GM18868 (cell line): Measurements from ENCODE around the gene USP40.

Experiments used
- ATAC-seq: cut with Tn5 transposase; IDR thresholded peaks from one replicate; pipeline ENCODE4 v1.9.1; 2021; ENCODE audit warnings: mild to moderate bottlenecking, moderate library complexity; ENCODE audit not compliant: unreplicated experiment

The USP40 gene

DNA sequence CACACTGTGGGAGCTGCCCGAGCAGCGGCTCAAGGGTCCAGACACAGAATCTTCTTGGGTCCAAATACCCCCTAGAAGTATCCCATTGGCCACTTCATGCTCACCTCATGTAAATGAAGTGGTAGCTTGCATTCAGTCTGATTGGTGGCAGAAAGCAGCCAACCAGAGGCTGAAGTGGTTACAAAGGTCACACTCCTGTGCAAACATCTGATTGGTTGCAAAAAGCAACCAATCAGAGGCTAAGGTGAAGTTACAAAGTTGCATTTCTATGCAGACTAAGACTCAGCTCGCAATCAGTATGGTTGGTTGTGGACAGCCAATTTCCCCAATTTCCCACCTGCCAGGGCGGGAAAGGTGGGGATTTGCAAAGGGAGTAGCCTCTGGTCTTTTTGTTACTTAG is 118.0 kb downstream of the USP40 start:
- no peak for ATAC-seq

- ATAC-seq: no peak
Observed at GRCh38 chr2:233448220-233448559, 118.4 kb downstream of the USP40 start.

- no peak for ATAC-seq
Observed at GRCh38 chr2:233447506-233448219, 118.9 kb downstream of the USP40 start.

DNA sequence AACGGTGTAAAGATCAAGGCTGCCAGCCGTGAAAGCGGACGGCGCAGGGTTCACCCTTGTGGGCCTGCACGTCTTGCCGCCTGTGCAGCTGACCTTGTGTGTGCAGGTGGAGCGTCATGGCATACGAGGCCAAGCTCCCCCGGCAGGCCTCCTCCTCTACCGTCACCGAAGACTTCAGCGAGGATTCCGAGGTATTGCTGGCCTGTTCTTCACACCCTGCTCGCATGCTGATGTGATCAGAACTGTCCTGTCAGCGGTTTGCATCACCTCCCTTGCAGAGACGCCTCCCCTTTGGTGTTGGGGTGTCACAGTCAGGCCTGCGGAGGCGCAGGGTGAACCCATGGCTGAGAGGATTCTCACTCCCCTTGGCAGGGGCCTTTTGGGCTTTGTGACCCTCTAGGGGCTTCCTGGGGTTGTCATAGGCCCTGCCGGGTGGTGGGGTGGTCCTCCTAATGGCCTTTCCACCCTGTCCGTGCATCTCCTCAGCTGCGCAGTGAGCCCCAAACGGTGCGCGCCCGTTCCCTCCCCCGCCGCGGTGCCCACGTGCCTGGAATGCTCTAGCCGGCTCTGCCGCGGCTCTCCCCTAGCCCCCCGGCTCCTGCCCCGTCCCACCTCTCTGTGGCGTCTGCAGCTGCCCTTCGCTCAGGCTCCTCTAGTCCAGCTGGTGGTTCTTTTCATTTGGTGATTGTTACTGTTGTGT is 119.8 kb downstream of the USP40 start:
- no peak for ATAC-seq

GRCh38 chr2:233446121-233446520 is 120.5 kb downstream of the USP40 start:
- ATAC-seq: no peak

DNA sequence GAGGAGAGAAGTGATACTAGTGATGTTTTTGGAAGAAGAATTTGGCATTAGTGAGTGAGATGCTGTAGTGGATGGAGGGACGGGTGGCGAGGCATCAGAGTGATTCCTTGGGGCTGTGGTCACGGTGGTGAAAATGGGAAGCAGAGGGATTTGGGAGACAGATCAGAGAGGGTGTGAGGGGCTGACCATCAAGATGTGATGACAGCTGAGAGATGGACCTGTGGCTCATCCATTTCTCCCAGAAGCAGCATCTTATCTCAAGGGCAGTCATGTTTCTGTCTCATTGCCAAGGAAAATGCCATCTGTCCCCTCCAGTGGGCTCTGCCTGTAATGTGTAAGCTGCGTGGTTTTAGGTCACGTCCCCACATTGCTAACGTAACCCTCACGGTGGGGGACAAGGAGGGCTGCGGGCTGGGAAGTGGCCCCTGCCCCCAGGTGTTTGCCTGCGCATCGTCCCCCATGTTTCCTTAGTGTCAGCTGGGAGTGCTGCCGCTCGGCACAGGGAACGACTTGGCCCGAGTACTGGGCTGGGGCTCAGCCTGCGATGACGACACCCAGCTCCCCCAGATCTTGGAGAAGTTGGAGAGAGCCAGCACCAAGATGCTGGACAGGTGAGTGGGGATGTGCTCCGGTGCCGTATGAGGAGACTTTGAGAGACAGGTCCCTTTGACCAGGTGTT is 121.3 kb downstream of the USP40 start:
- no peak for ATAC-seq

GRCh38 chr2:233444501-233444900 is 122.1 kb downstream of the USP40 start:
- no peak for ATAC-seq

- ATAC-seq: no peak
Observed at GRCh38 chr2:233443511-233444183, 122.9 kb downstream of the USP40 start.

DNA sequence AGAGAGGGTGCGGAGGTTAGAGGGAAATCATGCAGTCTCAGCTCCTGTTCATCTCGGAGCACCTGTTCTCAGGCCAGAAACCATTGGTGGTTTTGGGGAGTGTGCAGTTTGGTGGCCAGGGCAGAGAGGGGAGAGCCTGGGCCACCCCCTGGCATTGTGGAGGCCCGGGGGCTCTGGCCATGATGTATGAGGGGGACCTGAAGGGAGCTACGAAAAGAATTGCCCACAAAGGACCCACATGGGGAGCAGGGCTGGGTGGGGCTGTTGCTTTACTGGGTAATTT is 124.6 kb downstream of the USP40 start:
- ATAC-seq: no peak

DNA sequence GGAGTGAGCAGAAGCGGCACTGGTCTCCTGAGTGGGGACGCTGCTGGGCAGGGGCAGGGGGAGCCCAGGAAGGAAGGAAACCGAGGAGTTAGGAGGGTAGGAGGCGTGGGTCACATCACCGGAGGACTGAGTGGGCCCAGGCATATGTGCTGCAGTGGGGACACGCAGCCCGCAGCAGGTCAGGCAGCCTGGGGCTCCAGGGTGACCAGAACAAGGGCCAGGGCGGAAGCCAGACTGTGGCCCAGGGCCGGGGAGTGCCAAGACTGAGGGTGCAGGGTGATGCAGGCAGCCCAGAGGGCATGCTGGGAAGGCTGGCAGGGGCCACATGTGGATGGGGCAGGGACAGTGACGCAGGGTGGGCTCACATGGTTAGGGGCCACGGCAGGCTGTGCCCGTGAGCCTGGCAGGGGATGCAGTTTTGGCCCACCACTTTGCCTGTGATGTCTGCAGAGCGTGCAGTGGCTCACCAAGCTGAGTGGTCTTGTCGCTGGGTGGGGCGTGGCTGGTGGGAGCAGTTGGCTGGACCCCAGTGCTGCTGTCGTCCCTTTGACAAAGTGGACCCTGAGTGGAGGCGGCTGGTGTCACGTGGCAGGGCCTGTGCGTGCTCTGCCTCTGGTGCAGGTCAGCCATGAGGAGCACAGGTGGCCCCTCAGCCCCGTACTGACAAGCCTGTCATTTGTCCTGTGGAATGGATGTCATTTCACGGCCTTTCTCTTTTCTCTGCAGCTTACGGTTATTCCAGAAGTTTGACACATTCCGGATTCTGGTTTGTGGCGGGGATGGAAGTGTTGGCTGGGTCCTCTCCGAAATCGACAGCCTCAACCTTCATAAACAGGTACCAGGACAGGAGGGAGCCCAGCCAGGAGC is 125.2 kb downstream of the USP40 start:
- ATAC-seq: no peak

DNA sequence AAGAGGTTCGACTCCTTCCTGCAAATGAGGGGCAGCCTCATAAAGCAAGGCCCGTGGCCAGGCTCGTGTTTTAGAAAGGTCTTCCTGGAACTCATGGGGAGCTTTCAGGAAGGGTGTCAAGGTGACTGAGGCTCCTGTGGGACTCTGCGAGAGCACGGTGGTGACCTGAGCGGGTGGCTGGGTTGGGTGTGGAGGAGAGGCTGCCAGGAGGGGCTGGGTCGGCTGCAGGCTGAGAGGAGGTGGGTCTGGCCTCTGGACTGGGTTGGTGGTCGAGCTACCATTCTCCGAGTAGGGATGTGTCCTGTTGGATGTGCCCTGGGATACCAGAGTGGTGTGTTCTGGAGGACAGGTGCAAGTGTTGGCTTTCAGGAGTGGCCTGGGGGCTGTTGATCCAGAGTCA is 125.9 kb downstream of the USP40 start:
- no peak for ATAC-seq

GRCh38 chr2:233440314-233440713 is 126.3 kb downstream of the USP40 start:
- no peak for ATAC-seq

- ATAC-seq: no peak
Observed at GRCh38 chr2:233439191-233439590, 127.4 kb downstream of the USP40 start.

GRCh38 chr2:233438573-233439147 is 127.9 kb downstream of the USP40 start:
- no peak for ATAC-seq

DNA sequence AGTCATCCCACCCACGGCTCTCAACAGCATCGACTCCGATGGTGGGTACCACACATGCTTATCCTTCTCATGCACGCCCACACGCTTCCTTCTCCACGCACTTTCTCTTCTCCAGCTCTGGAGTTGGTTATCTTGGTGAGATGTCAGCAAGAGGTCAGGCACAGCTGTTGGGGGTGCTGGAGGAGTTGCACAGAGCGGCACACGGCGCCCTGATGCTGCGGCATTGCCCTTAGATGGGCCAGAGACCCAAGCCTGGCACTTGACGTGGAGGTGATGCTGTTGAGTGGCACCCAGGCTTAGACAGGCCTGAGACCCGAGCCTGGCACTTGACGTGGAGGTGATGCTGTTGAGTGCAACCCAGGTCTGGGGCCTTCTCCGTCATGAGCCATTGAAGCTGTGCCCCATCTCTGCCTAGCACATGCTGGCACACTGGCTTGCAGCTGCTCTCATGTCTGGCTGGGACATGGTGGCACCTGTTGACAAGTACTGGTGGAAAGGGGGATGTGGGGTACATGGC is 129.1 kb downstream of the USP40 start:
- ATAC-seq: no peak

DNA sequence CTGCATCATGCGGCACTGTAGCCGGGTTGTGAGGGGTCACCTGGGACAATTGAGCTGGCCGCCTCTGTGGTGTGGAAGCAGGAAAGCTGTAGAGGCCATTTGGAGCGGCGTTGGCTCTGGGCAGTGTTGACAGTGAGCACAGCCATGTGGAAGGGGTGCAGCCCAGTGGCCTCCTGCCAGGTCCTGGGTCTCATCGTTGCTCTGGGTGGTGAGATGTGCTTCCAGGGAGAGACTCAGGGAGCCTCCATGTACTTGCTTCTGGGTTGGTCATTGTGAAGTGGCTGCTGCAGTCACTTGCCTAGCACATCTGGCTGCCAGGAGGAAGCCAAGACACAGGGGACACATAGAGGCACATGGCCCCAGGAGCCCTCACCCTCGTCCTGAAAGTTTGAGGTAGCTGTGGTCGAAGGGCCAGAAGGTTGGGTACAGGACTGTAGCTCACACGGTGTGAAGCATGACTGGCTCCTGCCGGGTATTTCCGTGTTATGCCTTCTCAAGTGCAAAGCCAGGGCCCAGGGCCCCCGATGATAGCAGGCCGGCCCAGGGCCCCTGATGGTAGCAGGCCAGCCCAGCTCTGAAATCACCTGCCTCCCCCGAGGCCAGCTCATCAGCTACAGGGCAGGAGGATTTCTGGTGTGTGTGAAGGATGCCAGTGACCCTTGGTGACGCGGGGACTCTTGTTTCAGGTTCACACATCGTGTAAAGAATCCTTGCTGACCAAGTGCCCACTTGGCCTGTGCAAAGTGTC is 129.7 kb downstream of the USP40 start:
- ATAC-seq: no peak

DNA sequence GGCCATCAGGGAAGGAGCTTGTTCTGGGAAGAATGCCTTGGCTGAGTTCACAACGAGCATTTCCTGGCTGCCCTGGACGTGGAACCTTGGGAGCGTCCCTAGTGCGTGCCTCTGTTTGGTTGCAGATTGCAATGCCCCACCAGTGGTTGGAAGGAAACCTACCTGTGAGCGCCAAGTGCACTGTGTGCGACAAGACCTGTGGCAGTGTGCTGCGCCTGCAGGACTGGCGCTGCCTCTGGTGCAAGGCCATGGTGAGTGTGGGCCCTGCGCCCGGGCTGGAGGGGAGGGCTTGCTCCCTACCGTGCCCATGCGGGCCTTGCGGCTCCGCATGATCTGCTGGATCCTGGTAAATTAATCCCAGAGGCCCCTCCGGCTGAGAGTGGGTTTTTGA is 130.4 kb downstream of the USP40 start:
- ATAC-seq: no peak

DNA sequence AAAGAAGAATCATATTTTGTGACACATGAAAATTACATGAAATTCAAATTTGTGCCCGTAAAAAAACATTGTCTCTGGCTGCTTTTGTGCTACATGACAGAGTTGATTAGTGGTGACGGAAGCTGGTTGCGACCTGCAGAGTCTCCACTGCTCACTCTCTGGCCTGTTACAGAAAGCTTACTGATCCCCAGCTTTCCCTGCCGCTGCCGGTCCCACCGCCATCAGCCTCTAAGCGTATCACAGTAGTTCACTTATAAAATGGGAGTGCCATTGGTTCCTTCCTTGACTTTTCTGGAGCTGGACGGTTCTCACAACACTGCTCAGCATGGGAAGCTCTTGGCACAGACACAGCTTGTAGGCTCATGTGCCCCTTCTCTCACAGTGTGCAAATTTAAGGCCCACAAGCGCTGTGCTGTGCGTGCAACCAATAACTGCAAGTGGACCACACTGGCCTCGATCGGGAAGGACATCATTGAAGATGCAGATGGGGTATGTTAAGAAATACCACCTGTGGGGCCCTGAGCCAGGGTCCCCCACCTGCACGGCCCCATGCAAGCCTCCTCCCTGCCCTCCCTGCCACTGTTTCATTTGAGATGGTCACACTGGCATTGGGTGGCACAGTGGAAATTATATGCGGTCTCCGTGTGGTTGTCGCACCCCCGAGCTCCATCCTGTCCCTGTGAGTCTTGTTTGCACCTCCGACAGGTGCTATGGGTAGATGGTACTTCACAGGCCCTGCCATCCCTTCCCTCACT is 131.0 kb downstream of the USP40 start:
- ATAC-seq: no peak
